Activated T-helper 1 cell treated with anti-CD3 and anti-CD28 coated beads, Interleukin-12 subunit alpha, Interleukin-12 subunit beta, Interleukin-2, Interleukin-4 antibody, amounts not matched to agents 30 ng/mL and 10 ng/mL and 1 ng/mL, durations not matched to agents 14 hours and 24 hours and 36 hours (primary cell): ENCODE results near the gene MINDY3. TPM values are rescaled to one million over a fixed set of nuclear protein-coding genes. Genes with fewer than 3 reads are reported as not detected.

Experiments used
- DNase-seq: peaks from one replicate; pipeline ENCODE4 v3.0.0; 2021; ENCODE audit warnings: low spot score
- H3K27ac Mint-ChIP-seq: one replicate; pipeline ENCODE4 v1.8.0; 2021; ENCODE audit warnings: mild to moderate bottlenecking, mixed read lengths
- H3K27me3 Mint-ChIP-seq: one replicate; pipeline ENCODE4 v1.8.0; 2022; ENCODE audit warnings: mild to moderate bottlenecking, moderate library complexity, mixed read lengths; ENCODE audit not compliant: insufficient read depth
- H3K36me3 Mint-ChIP-seq: one replicate; pipeline ENCODE4 v1.8.0; 2021; ENCODE audit warnings: low read depth, mixed read lengths
- H3K4me1 Mint-ChIP-seq: one replicate; pipeline ENCODE4 v1.8.0; 2021; ENCODE audit warnings: low read depth, mixed read lengths
- H3K4me3 Mint-ChIP-seq: one replicate; pipeline ENCODE4 v1.8.0; 2021; ENCODE audit warnings: mild to moderate bottlenecking, moderate library complexity, mixed read lengths
- H3K9me3 Mint-ChIP-seq: one replicate; pipeline ENCODE4 v1.8.0; 2021; ENCODE audit warnings: mixed read lengths
- intact Hi-C: fragments of 100-400 bp; cut with micrococcal nuclease; formaldehyde crosslinking; loops from one replicate; pipeline ENCODE4 v1.15.1; 2024
- total RNA-seq: library from RNA; stranded (reverse); gene quantifications from 2 replicates; pipeline ENCODE4 v1.2.3, GENCODE V29; 2022

Gene MINDY3
- total RNA-seq, 1 donor from 2014 or later: 14.5 TPM

DNA sequence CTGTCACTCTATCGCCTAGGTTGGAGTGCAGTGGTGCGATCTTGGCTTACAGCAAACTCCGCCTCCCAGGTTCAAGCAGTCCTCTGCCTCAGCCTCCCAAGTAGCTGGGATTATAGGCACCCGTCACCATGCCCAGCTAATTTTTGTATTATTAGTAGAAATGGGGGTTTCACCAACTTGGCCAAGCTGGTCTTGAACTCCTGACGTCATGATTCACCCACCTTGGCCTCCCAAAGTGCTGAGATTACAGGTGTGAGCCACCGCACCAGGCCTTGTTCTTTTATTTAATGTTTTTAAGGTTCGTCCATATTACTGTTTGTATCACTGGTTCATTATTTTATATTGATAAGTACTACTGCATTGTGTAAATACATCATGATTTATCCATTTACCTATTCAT lies 130.4 kb downstream of the MINDY3 start:
- peaks cover 7% of the 10 kb centered on the region for H3K27me3 Mint-ChIP-seq
- no peaks in the 10 kb centered on the region for H3K9me3 Mint-ChIP-seq
- no peak overlapping the region for H3K27ac Mint-ChIP-seq
- no peaks in the 10 kb centered on the region for H3K4me1 Mint-ChIP-seq
- H3K36me3 Mint-ChIP-seq: no peaks in the 10 kb centered on the region
- H3K4me3 Mint-ChIP-seq: no peak overlapping the region
- intact Hi-C loops: no loop called here
- no peak for DNase-seq

Other genes with a start within 250 kb of the MINDY3 start
- gene ITGA8, start 140.6 kb downstream of the MINDY3 start, total RNA-seq: not detected in 2 replicates